Loucy (cell line): Measurements from ENCODE around the gene AGXT.

Source experiments
- EZH2phosphoT487 ChIP-seq: fragments of 200-600 bp; IDR thresholded peaks from 2 replicates; pipeline ENCODE4 v1.6.1; 2018; ENCODE audit warnings: antibody characterized with exemption, mild to moderate bottlenecking, moderate library complexity, borderline replicate concordance
- TF ChIP-seq, protein P1 (sequence below): fragments of 200-600 bp; sonication (generic); conservative IDR thresholded peaks from 2 replicates; pipeline ENCODE4 v1.5.1; 2014; ENCODE audit warnings: mild to moderate bottlenecking, antibody characterized with exemption, low read length

DNA sequence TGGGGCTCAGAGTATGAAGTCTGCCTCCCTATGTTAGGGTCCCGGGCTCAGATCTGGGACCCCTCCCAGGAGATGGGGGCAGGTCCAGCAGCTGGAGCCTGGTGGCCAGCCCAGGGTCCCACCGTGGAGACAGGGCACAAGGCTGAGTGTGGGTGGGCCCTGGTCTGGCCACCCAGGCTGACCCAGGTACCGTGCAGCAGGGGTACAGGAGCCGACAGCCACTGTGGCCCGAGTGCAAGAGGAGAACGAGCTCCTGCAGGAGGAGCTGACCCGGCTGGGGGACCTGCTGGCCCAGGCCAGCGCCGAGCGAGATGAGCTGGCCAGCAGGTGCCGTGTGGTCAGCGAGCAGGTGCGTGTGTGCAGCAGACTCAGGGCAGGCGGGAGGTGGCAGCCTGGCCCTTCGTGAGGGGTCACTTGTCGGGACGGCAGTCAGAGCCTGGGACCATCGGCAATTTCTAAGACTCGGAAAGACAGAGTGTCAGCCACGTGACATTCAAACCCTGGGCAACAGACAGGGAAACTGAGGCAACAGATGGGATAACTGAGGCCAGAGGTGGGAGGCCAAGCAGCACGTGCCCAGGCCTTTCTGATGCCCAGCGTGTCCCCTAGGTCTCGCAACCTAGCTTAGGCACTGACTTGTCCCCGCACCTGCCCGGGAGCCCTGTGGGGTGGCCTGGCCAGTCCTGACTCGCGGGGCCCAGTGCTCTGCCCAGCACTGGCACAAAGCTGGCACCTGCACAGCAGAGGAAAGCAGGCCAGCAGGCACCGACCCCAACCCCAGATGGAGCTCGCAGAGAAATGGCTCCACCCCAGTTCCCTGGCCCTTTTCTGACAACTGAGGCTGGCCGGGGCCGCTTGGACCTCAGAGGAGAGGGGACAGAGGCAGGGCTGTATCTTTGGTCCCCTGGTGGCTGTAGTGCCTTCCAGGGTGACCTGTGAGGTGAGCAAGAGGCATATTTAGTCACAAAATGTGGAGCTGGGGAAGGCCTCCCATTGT, 51.5 kb downstream of the AGXT start:
- TF ChIP-seq, protein P1, sequence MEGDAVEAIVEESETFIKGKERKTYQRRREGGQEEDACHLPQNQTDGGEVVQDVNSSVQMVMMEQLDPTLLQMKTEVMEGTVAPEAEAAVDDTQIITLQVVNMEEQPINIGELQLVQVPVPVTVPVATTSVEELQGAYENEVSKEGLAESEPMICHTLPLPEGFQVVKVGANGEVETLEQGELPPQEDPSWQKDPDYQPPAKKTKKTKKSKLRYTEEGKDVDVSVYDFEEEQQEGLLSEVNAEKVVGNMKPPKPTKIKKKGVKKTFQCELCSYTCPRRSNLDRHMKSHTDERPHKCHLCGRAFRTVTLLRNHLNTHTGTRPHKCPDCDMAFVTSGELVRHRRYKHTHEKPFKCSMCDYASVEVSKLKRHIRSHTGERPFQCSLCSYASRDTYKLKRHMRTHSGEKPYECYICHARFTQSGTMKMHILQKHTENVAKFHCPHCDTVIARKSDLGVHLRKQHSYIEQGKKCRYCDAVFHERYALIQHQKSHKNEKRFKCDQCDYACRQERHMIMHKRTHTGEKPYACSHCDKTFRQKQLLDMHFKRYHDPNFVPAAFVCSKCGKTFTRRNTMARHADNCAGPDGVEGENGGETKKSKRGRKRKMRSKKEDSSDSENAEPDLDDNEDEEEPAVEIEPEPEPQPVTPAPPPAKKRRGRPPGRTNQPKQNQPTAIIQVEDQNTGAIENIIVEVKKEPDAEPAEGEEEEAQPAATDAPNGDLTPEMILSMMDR, result no peak
- TF ChIP-seq EZH2phosphoT487, result no peak
